MCF 10A (cell line): ENCODE measurements around the gene MYO15A. TPM values are rescaled to one million over a fixed set of nuclear protein-coding genes. Genes with fewer than 3 reads are reported as not detected.

Experiments used
- BruUV-seq: library from RNA; stranded (reverse); fragments of 400-500 nt; replicated peaks from 2 replicates; lab custom pipeline; 2021; lab: Mats Ljungman, UMichigan
- CTCF ChIA-PET: fragments of 300-600 bp; sonication (Branson Sonifier 250); formaldehyde crosslinking; extraction: SDS; loops from one replicate; lab custom pipeline; 2021; ENCODE audit warnings: antibody characterized with exemption, inconsistent platforms; lab: Yijun Ruan, JAX
- POLR2A ChIA-PET: fragments of 300-600, 350-650 bp; sonication (Branson Sonifier 250); formaldehyde crosslinking; extraction: SDS; loops from one replicate; lab custom pipeline; 2020; ENCODE audit warnings: antibody characterized with exemption, inconsistent platforms; lab: Yijun Ruan, JAX
- DNase-seq: peaks from one replicate; pipeline ENCODE4 v3.0.0-alpha.2; 2018; ENCODE audit not compliant: unreplicated experiment
- H3K27ac Mint-ChIP-seq: one replicate; pipeline ENCODE4 v1.8.0; 2022; ENCODE audit warnings: mild to moderate bottlenecking, low read depth, mixed read lengths; ENCODE audit not compliant: unreplicated experiment
- H3K27me3 Mint-ChIP-seq: one replicate; pipeline ENCODE4 v1.8.0; 2022; ENCODE audit warnings: mixed read lengths; ENCODE audit not compliant: insufficient read depth, unreplicated experiment
- H3K36me3 Mint-ChIP-seq: one replicate; pipeline ENCODE4 v1.8.0; 2022; ENCODE audit warnings: mild to moderate bottlenecking, moderate library complexity, mixed read lengths; ENCODE audit not compliant: insufficient read depth, unreplicated experiment
- H3K4me1 Mint-ChIP-seq: one replicate; pipeline ENCODE4 v1.8.0; 2022; ENCODE audit warnings: mixed read lengths; ENCODE audit not compliant: insufficient read depth, unreplicated experiment
- H3K4me3 Mint-ChIP-seq: one replicate; pipeline ENCODE4 v1.8.0; 2022; ENCODE audit warnings: mild to moderate bottlenecking, moderate library complexity, mixed read lengths; ENCODE audit not compliant: unreplicated experiment
- H3K9me3 Mint-ChIP-seq: one replicate; pipeline ENCODE4 v1.8.0; 2022; ENCODE audit warnings: mixed read lengths; ENCODE audit not compliant: unreplicated experiment
- CTCF ChIP-seq: fragments of 200-600 bp; IDR thresholded peaks from one replicate; pipeline ENCODE4 v1.8.0; 2022; ENCODE audit warnings: antibody characterized with exemption, mild to moderate bottlenecking; ENCODE audit not compliant: unreplicated experiment
- intact Hi-C: fragments of 100-400 bp; cut with micrococcal nuclease; formaldehyde crosslinking; loops from 2 replicates; pipeline ENCODE4 v1.14.1; 2022
- total RNA-seq: library from RNA; stranded (reverse); gene quantifications from 2 replicates; pipeline ENCODE4 v1.2.3, GENCODE V29; 2022

The MYO15A gene
- total RNA-seq, 1 experiment from 2014 or later, result 1.1 TPM

DNA sequence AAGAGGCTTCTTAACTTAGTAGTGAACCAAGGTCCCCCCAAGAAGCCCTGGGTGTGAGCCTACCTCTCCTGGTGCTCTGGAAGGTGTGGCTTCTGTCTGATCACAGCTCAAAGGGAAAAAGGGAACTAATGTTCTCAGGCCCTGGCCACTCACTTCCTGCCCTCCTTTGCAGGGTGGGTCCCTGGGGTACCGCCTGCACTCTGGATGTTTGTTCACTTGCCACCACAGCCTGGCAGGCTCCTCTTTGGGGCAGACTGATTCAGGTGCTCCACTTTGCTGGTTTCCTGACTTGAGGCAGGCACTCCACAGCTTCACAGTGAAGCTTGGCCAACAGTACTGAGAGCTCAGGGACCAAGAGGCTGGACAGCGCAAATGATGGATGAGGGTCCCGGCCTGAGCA is 5.9 kb upstream of the MYO15A start:
- no peaks in the 10 kb centered on the region for H3K27me3 Mint-ChIP-seq

DNA sequence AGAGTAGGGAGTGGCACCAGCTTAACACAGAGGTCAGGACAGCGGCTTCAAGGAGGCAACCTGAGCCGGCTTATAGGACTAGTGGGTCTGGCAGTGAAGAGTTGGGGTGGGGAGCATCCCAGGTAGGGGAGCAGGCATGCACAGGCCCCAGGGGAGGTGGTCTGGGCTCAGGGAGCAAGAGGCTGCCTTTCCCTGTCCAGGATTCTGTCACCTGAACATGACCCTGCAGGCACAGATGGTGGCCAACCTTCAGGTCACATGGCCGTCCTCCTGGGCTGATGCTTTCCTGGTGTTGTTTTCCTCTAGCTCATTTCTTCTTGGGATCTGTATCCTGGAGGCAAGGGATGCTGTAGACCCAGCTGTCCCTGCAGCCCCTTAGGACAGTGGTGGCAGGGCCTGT is 3.5 kb upstream of the MYO15A start:
- no peaks in the 10 kb centered on the region for H3K27me3 Mint-ChIP-seq
- intact Hi-C loops, result no loop called here
- no peak overlapping the region for H3K27ac Mint-ChIP-seq
- peaks cover 28% of the 10 kb centered on the region for H3K36me3 Mint-ChIP-seq
- no peak for TF ChIP-seq CTCF
- no peaks in the 10 kb centered on the region for H3K9me3 Mint-ChIP-seq
- DNase-seq, result no peak
- POLR2A ChIA-PET, result no interaction called here
- no peaks in the 10 kb centered on the region for H3K4me1 Mint-ChIP-seq
- CTCF ChIA-PET, result no interaction called here
- BruUV-seq, result no TSS peak
- no peak overlapping the region for H3K4me3 Mint-ChIP-seq

More for the DNA sequence above, 5.9 kb upstream of the MYO15A start:
- CTCF ChIA-PET, result interaction anchor here (1.2 kb wide), 1 partner anchor 11 kb away, joined by 3 read pairs; no protein-coding TSS in a partner anchor
- Mint-ChIP-seq H3K4me1 (no peaks in the 10 kb centered on the region), H3K4me3 (no peak overlapping the region), H3K36me3 (peaks cover 34% of the 10 kb centered on the region), H3K9me3 (no peaks in the 10 kb centered on the region), H3K27ac (no peak overlapping the region)
- intact Hi-C loops, result no loop called here
- TF ChIP-seq CTCF, result no peak
- BruUV-seq, result no TSS peak
- POLR2A ChIA-PET, result interaction anchor here (0.8 kb wide), 1 partner anchor 15 kb away, joined by 3 read pairs; no protein-coding TSS in a partner anchor
- no peak for DNase-seq

DNA sequence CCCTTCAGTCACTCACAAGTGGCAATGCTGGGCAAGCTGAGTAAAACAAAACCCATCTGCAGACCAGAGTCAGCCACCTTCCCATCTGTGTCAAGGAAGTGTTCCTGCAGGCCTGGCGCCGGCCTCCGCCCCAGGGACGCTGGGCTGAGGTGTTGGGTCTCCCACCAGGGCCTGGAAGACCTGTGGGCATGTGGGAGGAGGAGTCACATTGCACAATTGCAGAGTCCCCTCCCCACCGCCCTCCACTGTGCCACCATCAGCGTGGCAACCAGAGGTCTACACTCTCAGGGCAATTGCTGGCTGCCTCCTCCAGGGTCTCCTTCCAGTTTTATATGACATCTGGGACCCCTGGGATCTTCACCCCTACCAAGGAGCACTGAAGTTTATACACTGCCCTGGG is 3.0 kb upstream of the MYO15A start:
- no peak overlapping the region for H3K27ac Mint-ChIP-seq

DNA sequence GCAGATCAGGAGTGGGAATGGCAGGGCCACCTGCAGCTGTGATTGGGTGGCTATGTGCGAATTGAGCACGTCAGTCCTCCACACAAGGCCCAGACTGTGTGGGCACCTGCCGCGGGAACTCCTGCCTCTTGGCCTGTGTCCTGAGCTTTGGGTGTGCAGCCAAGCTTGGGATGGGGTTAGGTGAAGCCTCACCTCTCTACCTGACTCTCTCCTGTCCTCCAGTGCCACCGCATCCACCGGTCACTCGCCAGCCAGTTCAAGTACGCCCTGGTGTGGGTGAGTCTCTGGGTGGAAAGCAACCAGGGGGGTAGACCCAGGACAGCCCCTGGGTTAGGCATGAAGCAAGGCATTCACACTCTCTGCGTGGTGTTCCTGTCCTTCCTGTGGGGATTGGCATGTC is 2.3 kb upstream of the MYO15A start:
- Mint-ChIP-seq H3K9me3 (no peaks in the 10 kb centered on the region), H3K27ac (no peak overlapping the region), H3K36me3 (peaks cover 24% of the 10 kb centered on the region), H3K4me3 (no peak overlapping the region), H3K27me3 (no peaks in the 10 kb centered on the region), H3K4me1 (no peaks in the 10 kb centered on the region)
- no peak for DNase-seq
- ChIA-PET POLR2A (no interaction called here), CTCF (no interaction called here)
- intact Hi-C loops, result no loop called here
- no TSS peak for BruUV-seq
- no peak for TF ChIP-seq CTCF

More for the DNA sequence above, 3.0 kb upstream of the MYO15A start:
- Mint-ChIP-seq H3K9me3 (no peaks in the 10 kb centered on the region), H3K27me3 (no peaks in the 10 kb centered on the region), H3K36me3 (peaks cover 24% of the 10 kb centered on the region), H3K4me3 (no peak overlapping the region), H3K4me1 (no peaks in the 10 kb centered on the region)
- no peak for DNase-seq
- ChIA-PET POLR2A (interaction anchor here (0.5 kb wide), 1 partner anchor 45 kb away, joined by 3 read pairs; no protein-coding TSS in a partner anchor), CTCF (no interaction called here)
- intact Hi-C loops, result no loop called here
- no TSS peak for BruUV-seq
- no peak for TF ChIP-seq CTCF
